HK-2 (cell line): ENCODE data around the gene SHPK.

Source experiments
- DNase-seq: peaks from one replicate; pipeline ENCODE4 v3.0.0-alpha.2; 2018; ENCODE audit not compliant: unreplicated experiment

SHPK gene

DNA sequence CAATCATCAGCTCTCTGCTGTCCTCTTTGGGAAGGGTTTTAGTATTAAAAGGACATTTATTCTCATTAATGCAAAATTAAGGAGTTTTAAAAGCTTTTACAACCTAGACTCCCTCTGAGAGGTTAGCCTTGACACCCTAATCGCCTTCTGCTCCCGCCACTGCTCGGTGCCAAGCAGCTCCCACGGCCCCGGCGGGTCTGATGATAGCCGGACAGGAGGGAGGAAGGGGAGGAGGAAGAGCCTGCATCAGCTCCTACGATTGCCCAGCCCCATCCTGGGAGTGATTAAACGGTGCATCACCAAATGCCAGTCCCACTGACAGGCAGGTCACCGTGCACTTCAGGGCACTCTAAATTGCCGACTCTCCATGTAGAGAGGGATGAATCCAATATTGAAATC, 8.3 kb downstream of the SHPK start:
- DNase-seq: no peak

- no peak for DNase-seq
Observed at GRCh38 chr17:3626831-3627768, 8.9 kb downstream of the SHPK start.

DNA sequence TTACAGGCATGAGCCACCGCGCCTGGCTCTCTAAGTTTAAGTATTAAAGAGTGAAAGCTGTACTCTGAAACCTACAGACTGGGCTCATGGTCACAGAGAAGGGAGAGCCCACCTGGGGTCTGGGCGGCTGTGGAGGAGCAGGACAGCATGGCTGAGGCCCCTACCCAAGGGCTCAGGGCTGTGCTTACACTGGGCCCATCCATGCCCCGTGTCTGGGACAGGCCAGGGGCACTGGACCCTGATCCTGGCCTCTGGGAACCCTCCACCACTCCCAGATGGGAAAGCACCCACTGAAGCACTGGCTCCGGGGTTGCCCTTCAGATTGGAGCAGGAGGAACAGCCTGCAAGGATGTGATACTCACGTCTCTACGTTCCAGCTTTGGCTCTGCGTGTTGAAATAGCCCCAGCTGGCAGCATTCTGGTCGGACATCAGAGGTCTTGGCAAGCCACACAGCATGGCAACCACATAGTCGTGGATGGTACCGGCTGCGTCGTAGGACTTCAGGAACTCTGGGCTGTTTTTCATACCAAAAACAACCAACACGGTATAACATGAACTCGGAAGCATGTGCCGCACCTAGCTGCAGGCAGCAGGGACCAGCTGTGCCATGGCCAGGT, 13.0 kb downstream of the SHPK start:
- no peak for DNase-seq

DNA sequence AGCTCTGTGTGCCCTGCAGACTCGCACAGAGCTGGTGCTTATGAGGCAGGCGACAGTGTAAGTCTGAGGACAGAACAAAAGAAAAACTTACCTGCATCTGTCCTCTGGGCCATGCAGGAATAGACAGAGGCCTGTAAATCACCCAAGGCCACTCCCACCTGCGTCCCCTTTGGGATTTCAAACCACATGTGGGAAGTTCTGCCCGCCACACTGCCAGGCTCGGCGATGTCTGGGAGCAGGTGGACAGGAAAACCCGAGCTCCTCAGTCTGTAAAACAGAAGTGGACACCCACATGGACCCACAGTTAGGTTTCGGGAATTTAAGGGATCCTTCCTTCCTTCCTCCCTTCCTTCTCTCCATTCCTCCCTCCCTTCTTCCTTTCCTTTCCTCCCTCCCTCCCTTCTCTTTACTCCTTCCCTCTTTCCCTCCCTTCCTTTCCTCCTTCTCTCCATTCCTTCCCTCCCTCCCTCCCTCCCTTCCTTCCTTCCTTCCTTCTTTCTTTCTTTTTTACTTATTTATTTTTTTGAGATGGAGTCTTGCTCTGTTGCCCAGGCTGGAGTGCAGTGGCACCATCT, 14.8 kb downstream of the SHPK start:
- no peak for DNase-seq

DNA sequence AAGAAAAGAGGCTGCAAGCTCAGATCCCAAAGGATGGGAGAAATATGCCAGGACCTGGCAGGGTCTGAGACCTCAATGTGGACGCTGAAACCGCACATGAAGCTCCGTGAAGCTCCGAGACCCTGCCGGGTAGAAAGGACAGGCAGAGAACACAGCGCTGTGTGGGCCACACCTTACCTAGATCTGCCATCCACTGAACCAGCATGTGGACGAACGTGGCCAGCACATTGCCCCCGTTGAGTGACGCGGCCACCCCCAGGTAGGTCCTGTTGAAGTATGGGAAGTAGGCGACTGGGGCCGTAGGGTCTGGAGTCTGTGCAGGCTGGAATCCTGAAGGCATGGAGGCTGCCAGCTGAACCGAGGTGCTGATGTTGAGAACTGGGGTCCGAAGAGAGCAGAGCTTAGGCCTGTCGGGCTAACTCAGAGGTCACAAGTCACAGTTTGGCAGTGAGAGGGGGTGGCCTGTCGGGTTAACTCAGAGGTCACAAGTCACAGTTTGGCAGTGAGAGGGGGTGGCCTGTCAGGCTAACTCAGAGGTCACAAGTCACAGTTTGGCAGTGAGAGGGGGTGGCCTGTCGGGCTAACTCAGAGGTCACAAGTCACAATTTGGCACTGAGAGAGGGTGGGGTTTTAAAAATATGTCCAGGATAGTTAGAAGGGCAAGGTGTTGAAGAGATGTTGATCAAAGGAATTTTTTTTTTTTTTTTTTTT, 20.7 kb downstream of the SHPK start:
- no peak for DNase-seq

DNA sequence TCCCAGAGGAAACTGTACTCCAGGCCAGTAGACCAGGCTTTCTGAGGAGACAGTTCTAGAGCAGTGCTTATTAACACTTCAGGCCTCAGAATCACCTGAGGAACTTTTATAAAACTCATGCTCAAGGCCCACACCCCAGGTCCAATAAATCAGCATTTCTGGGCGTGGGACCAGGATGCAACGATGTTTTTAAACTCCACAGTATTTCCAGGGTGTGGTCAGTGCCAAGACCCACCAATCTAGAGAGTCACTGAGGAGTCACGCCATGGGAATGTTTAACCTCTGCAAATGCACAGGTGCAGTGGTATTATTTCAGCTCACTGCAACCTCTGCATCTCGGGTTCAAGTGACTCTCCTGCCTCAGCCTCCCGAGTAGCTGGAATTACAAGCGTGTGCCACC, 22.9 kb downstream of the SHPK start:
- no peak for DNase-seq

DNA sequence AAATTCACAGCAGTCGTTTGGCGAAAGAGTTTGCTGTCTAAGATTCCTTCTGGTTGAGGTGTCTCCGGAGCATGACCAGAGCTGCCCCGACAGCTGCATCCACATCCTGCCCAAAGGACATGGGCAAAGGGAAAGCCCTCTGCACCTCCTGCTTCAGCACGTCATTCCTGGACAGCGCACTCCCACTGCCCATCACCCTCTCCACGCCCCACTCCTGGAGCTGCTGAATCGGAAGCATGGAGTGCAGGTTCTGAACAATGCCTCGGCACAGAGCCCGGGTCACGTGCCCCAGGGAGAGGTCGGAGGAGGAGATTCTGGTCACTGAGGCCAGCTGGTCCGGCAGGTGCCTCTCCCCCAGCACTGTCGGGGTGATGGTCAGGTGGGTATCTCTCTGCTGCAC, 25.5 kb downstream of the SHPK start:
- DNase-seq: no peak

DNA sequence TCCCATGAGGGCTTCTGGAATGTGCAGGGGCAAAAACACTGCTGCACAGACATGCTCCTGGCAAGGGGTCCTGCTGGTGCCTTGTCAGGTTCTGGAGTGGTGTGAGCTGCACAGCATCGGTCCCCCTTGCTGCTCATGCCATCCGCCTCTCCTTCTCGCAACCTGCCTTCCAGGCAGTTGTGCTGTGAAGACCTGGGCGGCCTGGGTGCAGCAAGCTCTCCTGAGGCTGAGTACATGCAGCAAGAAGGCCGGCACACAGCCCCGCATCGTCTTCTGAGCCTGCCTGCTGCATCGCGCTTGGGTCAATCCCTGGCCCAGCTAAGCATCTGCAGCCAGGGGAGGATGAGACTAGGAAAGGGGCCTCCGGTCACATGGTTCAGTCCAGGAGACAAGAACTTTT, 26.4 kb downstream of the SHPK start:
- no peak for DNase-seq

GRCh38 chr17:3603870-3604259, 32.2 kb downstream of the SHPK start:
- no peak for DNase-seq

GRCh38 chr17:3603119-3603869, 32.8 kb downstream of the SHPK start:
- DNase-seq: no peak

DNA sequence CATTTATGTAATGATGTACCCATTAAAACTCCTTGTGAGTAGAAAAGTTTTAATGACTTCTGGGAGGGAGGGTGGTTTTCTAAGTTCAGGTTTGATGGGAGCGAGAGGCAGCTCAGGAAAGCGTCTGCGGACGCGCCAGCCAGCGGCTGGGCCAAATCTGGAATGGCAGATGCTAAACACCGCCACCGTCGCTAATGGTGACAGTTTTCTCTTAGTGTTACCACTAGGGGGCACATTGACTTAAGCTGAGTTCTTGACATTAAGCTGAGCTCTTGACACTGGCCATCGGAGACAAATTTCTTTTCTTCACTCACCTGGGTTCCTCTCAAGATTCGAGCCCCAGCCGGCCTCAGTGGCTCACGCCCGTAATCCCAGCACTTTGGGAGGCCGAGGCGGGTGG, 33.6 kb downstream of the SHPK start:
- no peak for DNase-seq

DNA sequence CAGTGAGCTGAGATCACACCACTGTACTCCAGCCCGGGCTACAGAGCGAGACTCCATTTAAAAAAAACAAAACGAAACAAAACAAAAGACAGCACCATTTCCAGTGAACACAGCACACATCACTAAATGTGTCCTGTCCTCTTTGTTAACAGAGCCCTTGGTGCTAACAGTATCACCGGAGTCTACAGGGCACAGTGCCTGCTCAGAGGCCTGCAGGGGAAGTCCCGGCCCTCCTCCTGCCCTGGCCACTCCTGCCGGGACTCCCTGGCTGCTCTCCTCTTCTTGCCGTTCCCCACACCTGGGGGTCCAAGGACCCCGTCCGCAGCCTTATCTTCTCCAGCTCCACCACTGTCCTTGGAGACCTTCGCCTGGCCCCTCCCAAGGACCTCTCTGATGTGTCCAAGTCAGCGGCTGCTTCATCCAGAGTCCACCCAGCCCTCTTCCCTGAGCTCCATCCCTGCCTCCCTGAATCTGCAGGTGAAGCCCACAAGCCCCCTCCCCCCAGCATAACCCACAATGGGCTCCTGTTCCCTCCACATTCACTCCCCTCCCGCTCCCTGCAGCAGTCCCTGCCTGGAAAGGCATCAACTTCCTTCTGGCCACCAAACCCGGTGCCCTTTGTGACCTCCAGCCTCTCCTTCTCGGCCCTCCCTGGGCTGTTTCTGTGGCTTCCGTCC, 35.4 kb downstream of the SHPK start:
- DNase-seq: no peak

DNA sequence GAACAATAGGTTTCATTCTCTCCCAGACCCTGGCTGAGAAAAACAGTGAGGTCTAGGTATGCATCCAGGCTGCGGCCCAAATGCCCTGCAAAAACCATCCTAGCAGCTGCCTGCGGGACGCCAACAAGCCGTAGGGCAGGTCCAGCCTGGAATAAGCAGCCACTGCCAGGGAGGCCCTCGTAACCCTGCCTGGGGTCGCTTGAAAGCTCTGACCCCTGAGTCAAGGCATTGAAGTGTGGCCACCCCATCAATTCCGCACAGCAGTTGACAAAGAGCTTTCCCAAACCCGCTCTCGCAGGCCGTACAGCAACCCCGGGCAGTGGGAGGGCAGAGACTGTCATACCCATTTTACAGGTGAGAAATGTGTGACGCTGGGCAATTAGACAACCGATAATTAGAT, 38.0 kb downstream of the SHPK start:
- no peak for DNase-seq

DNA sequence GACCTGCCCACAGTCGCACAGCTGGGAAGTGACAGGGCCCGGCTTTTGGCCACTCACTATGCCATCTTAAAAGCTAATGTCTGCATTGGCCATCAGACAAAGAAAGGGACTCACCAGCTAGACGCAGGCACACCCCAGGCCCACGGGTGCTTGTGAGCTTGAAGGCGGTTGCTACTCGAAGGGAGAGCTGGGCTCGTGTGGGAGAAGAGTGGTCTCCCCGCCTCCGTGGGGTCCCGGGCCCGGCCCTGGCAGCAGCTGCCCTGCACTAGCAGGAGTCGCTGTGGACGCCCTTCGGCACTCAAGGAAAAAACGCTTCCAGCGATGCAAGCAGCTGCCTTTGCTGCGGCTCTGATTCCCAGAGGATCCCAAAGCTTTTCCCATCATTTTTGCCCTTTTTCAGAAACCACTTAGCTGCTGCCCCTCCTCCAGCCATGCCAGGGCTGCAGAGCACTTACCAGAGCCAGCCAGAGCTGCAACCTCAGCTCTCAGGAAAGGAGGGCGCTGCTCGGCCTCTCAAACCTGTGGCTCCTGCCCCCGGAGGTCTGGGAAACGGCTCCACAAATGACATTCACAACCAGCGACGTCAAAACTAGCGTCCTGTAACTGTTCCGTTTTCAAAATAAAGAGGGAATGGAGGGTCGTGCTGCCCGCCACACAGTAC, 39.1 kb downstream of the SHPK start:
- DNase-seq: no peak

DNA sequence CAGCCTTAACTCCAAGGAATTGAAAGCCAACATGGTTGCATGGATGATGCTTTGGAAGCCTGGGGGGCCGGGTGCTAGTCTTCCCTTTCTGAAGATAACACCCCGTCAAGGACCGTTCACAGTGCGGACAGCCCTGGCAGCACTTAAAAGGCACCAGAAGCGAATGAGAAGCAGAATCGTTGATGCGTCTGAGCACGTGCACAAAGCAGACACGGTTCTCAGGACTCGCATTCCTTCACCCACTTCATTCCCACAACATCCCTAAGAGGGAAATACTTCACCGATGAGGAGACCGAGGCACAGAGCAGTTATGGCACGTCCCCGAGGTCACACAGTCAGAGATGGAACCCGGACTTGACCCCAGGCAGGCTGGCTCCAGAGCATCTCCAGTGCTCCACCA, 41.1 kb downstream of the SHPK start:
- peak; percentile 78 for DNase-seq

DNA sequence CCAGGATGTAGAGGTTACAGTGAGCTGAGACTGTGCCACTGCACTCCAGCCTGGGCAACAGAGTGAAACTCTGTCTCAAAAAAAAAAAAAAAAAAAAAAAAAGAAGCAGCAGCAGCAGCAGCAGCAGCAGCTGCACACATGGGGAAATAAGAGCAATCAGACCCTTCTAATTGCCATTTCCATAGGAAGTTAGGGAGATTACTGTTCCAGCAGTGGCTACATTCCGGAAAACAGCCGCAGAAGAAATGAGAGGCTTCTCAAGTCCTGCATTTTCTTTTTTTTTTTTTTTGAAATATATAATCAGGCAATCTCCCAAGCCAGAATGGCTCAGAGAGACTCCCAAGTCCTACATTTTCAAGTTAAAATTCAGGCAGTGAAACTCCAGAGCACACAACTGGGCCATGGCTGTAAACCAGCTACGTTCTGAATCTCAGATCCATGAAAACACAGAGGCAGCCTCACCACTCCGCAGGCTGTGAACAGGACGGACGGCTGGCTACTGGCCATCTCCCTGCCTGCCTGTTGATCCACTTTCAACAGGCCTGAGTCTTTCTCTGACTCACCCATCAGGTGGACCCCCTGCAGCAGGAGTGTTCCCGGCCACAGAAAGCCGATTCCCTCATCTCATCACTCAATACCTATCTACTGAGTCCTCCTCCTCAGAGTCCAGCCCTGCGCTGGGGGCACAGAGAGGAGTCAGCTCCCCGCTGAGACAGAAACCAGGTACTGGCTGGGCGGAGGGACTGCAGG, 41.8 kb downstream of the SHPK start:
- peak; percentile 91 for DNase-seq

- no peak for DNase-seq
Observed at GRCh38 chr17:3593384-3593783, 42.7 kb downstream of the SHPK start.

DNA sequence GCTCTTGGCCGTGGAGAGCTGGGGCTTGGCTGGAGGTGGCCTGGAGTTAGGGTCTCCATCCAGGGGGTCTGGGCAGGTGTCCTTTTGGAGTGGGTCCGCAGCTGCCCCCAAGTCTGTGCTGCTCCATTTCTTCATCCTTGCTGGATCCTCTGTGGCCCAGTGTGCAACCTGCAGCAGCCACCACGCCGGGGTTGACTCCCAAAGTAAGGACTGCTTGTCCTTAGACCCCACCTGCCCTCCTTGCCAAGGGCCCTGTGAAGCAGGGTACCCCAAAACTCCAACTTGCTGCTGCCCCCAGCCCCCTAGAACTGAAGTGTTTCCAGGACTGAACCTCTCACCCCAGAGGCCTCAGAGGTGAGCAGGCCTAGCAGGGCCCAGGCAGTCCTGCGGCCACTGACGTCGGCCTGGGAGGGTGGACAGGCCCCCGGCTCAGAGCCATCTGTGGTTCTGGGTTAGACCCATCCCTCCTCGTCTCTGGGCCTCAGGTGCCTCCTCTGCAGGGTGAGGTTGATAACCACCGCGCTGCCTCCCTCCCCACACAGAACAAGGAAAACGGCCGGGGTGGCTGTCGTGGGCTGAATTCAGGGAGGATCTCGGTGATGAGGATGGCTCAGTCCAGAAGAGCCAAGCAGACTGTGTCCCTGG, 43.7 kb downstream of the SHPK start:
- no peak for DNase-seq

DNA sequence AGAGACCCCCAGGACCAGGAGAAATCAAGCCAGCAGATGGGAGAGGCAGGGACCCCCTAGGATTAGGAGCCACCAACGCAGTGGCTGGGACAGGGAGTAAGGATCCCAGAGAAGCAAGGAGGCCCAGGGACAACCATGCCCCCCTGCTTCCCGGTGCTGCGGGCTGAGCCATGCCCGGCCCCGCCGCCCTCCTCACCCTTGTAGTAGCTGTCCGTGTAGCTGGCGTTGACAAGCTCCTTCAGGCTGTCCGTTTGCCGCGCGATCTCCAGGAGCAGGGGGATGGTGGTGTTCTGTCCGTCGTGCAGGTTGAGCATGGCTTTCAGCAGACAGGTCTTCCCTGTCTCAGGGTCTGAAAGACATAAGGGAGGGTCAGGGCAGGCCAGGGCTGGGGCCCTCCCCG, 45.3 kb downstream of the SHPK start:
- DNase-seq: no peak
